BLaER1 treated with 17β-estradiol and CSF1 and Interleukin-3, amounts not matched to agents 10 nM and 100 nM (cell line): ENCODE results near the gene SLC45A2.
A peak's percentile ranks its signal among the peaks of the same experiment; 100 is the strongest.
"Not testable (repeated sequence)": the region's sequence is repeated elsewhere in the genome, so short reads cannot be mapped to it uniquely, and the experiment has no call there.

Source experiments
- H3K27ac ChIP-seq, 11 experiments: shearing (Covaris generic); formaldehyde crosslinking; 2 replicates each; pipeline ENCODE4 v1.8.1; 2022
- H3K27me3 ChIP-seq, 11 experiments: shearing (Covaris generic); formaldehyde crosslinking; 2 replicates each; pipeline ENCODE4 v1.8.1; 2022
- H3K36me3 ChIP-seq, 11 experiments: shearing (Covaris generic); formaldehyde crosslinking; 2 replicates each; pipeline ENCODE4 v1.8.1; 2022
- H3K4me1 ChIP-seq, 10 experiments: shearing (Covaris generic); formaldehyde crosslinking; 2 replicates each; pipeline ENCODE4 v1.8.1; 2022
- H3K4me2 ChIP-seq, 11 experiments: shearing (Covaris generic); formaldehyde crosslinking; 2 replicates each; pipeline ENCODE4 v1.8.1; 2022
- H3K4me3 ChIP-seq, 10 experiments: shearing (Covaris generic); formaldehyde crosslinking; 2 replicates each; pipeline ENCODE4 v1.8.1; 2022
- H3K9ac ChIP-seq, 11 experiments: shearing (Covaris generic); formaldehyde crosslinking; 2 replicates each; pipeline ENCODE4 v1.8.1; 2022
- H3K9me3 ChIP-seq, 11 experiments: shearing (Covaris generic); formaldehyde crosslinking; replicated peaks in 1 of 11; 2 replicates each; pipeline ENCODE4 v1.8.1; 2022
- H4K20me1 ChIP-seq, 11 experiments: shearing (Covaris generic); formaldehyde crosslinking; 2 replicates each; pipeline ENCODE4 v1.8.1; 2022
- Cebpa-rat ChIP-seq, 11 experiments: shearing (Covaris generic); IDR thresholded peaks; 2 replicates each; pipeline ENCODE4 v1.8.1; 2022

The SLC45A2 gene

DNA sequence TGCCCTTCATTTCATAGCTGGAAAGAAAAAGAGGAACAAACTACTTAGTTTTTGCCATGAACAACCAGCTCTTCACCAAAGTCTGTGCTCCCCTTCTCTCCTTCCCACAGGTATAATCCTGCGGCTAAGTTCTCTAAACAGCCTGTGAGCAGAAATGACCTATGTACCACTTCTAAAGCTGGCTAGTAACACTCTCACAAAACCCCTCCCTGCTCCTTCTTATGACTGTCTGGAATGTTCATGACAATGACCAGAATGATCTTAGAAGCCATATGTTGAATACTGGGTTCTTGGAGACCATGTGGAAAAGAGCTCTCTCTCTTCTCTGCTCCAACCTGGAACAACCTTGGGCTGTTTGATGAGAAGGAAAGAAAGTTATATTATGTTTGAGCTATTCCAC, 36.2 kb upstream of the SLC45A2 start:
- TF ChIP-seq Cebpa-rat (IDR thresholded peaks at IDR 0.05): no peak
- peaks cover 0 to 61% (median 33%) of the 10 kb centered on the region in 11 experiments; a peak in 15 of 22 replicates for H3K36me3 ChIP-seq
- no peak overlapping the region for H3K27ac ChIP-seq

DNA sequence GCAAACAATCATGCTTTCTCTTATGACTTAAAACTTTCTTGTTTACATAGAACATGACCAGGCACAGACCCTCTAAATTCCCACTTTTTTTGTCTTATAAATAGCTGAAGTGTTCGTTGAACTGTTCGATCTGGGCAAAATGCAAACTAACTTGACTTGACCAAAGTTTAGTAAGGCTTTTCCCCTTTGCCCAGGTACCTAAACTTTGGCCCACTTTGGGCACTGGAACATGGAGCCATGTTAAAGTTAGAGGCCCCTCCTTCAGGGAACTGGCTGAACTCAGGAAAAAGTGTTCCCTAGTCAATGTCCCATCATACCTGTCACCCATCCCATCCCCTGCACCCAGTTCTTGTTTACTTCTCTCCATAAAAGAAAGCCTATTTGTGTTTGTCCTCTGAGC, 32.8 kb upstream of the SLC45A2 start:
- H3K9ac ChIP-seq: no peak overlapping the region
- no peaks in the 10 kb centered on the region for H4K20me1 ChIP-seq
- H3K4me3 ChIP-seq: no peak overlapping the region
- H3K27ac ChIP-seq: no peak overlapping the region
- H3K4me1 ChIP-seq: peaks cover 0 to 9% (median 2%) of the 10 kb centered on the region in 10 experiments; a peak in 6 of 20 replicates
- no peak for TF ChIP-seq Cebpa-rat (IDR thresholded peaks at IDR 0.05)
- H3K4me2 ChIP-seq: no peak overlapping the region
- H3K9me3 ChIP-seq: no peaks in the 10 kb centered on the region
- H3K36me3 ChIP-seq: peaks cover 0 to 27% (median 16%) of the 10 kb centered on the region in 11 experiments; a peak in 10 of 22 replicates
- H3K27me3 ChIP-seq: no peaks in the 10 kb centered on the region

More for the DNA sequence above, 36.2 kb upstream of the SLC45A2 start:
- Histone ChIP-seq H3K4me2 (no peak overlapping the region), H4K20me1 (no peaks in the 10 kb centered on the region), H3K9me3 (no peaks in the 10 kb centered on the region), H3K9ac (no peak overlapping the region), H3K4me3 (no peak overlapping the region), H3K27me3 (no peaks in the 10 kb centered on the region), H3K4me1 (peaks cover 0 to 10% (median 3%) of the 10 kb centered on the region in 10 experiments; a peak in 6 of 20 replicates)

DNA sequence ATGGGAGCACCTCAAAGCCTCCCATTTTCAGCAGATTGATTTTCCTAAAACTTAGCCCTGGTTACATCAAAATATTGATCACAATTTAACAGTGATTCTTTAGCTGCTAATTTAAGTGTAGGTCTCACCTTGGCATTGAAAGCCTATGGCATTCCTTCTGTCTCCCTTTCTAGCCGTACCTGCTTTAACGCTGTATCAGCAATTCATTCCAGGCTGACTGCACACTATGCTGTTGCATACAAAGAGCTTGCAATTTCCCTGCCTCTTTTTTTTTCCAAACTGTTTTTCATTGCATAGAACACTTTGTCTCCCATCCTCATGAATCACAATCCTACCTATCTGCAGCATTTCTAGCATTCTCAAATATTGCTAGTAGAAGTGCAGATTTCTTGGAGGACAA, 32.3 kb upstream of the SLC45A2 start:
- no peak overlapping the region for H3K27ac ChIP-seq
- H3K4me2 ChIP-seq: no peak overlapping the region
- H3K36me3 ChIP-seq: peaks cover 0 to 26% (median 14%) of the 10 kb centered on the region in 11 experiments; a peak in 9 of 22 replicates
- H3K9me3 ChIP-seq: no peaks in the 10 kb centered on the region
- H3K4me1 ChIP-seq: peaks cover 0 to 4% (median 0%) of the 10 kb centered on the region in 10 experiments; a peak in 2 of 20 replicates
- H4K20me1 ChIP-seq: no peaks in the 10 kb centered on the region
- no peak overlapping the region for H3K4me3 ChIP-seq
- no peak for TF ChIP-seq Cebpa-rat (IDR thresholded peaks at IDR 0.05)
- no peak overlapping the region for H3K9ac ChIP-seq
- no peaks in the 10 kb centered on the region for H3K27me3 ChIP-seq

DNA sequence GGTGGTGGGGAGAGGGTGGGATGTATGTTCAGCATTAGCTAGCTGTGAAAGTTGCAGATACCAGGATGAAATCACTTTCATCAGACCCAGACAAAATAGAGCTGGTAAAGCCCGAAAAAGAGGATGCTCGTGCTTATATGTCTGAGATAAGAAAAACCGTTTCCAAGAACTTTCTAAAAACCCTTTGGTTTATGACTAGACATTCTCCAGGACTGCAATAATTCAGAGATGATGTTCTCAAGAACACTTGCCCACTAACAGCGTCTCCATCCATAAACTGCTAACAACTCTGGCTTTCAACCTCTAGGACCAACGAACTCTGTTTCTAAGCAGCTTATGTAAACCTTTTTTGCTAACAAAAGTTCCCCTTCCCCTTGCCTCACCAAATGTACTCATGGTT, 31.7 kb upstream of the SLC45A2 start:
- H4K20me1 ChIP-seq: no peaks in the 10 kb centered on the region
- no peaks in the 10 kb centered on the region for H3K4me1 ChIP-seq
- no peak overlapping the region for H3K27ac ChIP-seq
- H3K27me3 ChIP-seq: no peaks in the 10 kb centered on the region
- no peak for TF ChIP-seq Cebpa-rat (IDR thresholded peaks at IDR 0.05)
- no peak overlapping the region for H3K4me3 ChIP-seq
- no peak overlapping the region for H3K4me2 ChIP-seq
- H3K9ac ChIP-seq: no peak overlapping the region
- no peaks in the 10 kb centered on the region for H3K9me3 ChIP-seq
- peaks cover 0 to 26% (median 11%) of the 10 kb centered on the region in 11 experiments; a peak in 9 of 22 replicates for H3K36me3 ChIP-seq

DNA sequence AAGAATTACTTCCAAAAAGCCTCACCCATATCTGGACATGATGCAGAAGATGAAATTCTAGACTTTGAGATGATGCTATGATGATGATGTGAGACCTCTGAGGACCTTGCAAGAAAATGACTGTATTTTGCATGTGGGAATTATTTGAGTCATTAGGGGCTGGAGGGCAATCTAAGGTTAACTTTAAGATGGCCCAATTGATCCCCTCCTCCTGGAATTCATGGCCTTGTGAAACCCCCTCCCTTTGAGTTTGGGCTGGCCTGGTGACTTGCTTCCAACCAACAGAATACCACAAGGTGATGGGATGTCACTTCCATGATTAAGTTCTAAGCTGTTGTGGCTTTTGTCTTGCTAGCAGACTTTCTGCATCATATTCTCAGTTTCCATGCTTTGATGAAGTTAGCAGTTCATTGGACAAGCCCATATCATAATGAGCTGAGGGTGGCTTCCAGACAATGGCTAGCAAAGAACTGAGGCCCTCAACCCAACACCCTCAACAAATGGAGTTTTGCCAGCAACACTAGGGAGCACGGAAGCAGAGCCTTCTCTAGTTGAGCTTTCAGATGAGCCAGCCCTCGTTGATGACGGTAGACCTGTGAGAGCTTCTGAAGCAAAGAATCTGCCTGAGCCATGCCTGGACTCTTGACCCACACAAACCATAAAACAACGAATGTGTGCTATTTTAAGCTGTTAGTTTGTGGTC, 30.8 kb upstream of the SLC45A2 start:
- no peak for TF ChIP-seq Cebpa-rat (IDR thresholded peaks at IDR 0.05)
- peaks cover 0 to 18% (median 2%) of the 10 kb centered on the region in 11 experiments; a peak in 7 of 22 replicates for H3K36me3 ChIP-seq
- no peaks in the 10 kb centered on the region for H3K9me3 ChIP-seq
- H3K27me3 ChIP-seq: no peaks in the 10 kb centered on the region
- H3K27ac ChIP-seq: no peak overlapping the region
- peaks cover 0 to 1% (median 0%) of the 10 kb centered on the region in 10 experiments; a peak in 4 of 20 replicates for H3K4me1 ChIP-seq
- H3K9ac ChIP-seq: no peak overlapping the region
- no peak overlapping the region for H3K4me2 ChIP-seq
- H3K4me3 ChIP-seq: no peak overlapping the region
- no peaks in the 10 kb centered on the region for H4K20me1 ChIP-seq

DNA sequence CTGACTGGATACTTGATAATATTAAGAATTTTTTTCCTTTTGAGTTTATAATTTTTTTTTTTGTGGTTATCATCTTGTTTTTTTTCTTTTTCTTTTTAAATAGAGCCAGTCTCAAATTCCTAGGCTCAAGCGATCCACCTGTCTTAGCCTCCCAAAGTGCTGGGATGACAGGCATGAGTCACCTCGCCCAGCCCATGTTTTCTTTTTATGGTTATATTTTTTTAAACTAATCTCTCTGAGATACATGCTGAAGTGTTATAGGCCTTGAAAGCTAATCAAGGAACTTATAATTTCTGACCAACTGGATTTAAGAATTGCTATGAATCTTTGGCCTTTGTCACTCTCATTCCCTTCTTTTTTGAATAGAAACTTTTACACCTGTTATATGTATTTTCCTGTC, 30.1 kb upstream of the SLC45A2 start:
- H3K4me2 ChIP-seq: no peak overlapping the region
- H3K27ac ChIP-seq: no peak overlapping the region
- no peak for TF ChIP-seq Cebpa-rat (IDR thresholded peaks at IDR 0.05)

DNA sequence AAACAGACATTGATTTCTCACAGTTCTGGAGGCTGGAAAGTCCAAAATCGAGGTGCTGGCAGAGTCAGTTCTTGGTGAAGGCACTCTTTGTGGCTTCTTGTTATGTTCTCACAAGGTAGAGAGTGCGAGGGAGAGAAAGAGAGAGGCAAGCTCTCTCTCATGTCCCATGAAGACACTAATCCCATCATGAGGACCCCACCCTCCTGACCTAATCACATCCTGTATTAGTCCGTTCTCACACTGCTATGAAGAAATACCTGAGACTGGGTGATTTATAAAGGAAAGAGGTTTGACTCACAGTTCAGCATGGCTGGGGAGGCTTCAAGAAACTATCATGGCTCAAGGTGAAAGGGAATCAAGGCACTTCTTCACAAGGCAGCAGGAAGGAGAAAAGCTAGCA, 29.1 kb upstream of the SLC45A2 start:
- Histone ChIP-seq H3K9ac (no peak overlapping the region), H3K4me1 (peaks cover 8 to 17% (median 13%) of the 10 kb centered on the region in 10 experiments; a peak in 19 of 20 replicates), H3K4me3 (no peak overlapping the region), H4K20me1 (no peaks in the 10 kb centered on the region), H3K9me3 (no peaks in the 10 kb centered on the region), H3K36me3 (0 out of 22 replicates have a peak, but pooled peaks cover 0 to 1% (median 0%) of the 10 kb centered on the region in 11 experiments), H3K27me3 (no peaks in the 10 kb centered on the region), H3K4me2 (no peak overlapping the region), H3K27ac (no peak overlapping the region)
- TF ChIP-seq Cebpa-rat (IDR thresholded peaks at IDR 0.05): no peak

More for the DNA sequence above, 30.1 kb upstream of the SLC45A2 start:
- no peaks in the 10 kb centered on the region for H4K20me1 ChIP-seq
- H3K4me3 ChIP-seq: no peak overlapping the region
- peaks cover 0 to 8% (median 2%) of the 10 kb centered on the region in 10 experiments; a peak in 15 of 20 replicates for H3K4me1 ChIP-seq
- H3K9me3 ChIP-seq: no peaks in the 10 kb centered on the region
- peaks cover 0 to 12% (median 0%) of the 10 kb centered on the region in 11 experiments; a peak in 4 of 22 replicates for H3K36me3 ChIP-seq
- no peak overlapping the region for H3K9ac ChIP-seq
- no peaks in the 10 kb centered on the region for H3K27me3 ChIP-seq

DNA sequence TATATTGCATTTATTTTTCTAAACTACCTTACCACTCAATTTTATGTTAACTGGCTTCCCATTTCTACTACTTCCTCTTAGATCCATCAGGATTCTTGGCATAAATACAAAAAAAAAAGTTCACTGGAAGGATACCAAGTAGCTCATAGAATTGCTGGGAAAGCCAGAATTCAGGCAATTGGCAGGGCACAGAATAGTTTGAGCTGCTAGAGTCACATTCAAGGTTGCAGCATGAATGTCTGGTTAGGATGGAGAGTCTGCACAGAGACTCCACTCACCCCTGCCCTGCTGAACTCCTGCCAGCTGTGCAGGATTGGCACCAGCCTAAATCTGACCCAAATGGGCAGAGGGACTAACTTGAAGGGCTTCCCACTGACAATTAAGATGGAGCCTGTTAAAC, 28.3 kb upstream of the SLC45A2 start:
- Histone ChIP-seq H4K20me1 (no peaks in the 10 kb centered on the region), H3K27ac (no peak overlapping the region), H3K4me3 (no peak overlapping the region), H3K4me1 (peaks cover 8 to 17% (median 13%) of the 10 kb centered on the region in 10 experiments; a peak in 19 of 20 replicates), H3K9ac (no peak overlapping the region), H3K9me3 (no peaks in the 10 kb centered on the region), H3K4me2 (no peak overlapping the region), H3K27me3 (no peaks in the 10 kb centered on the region), H3K36me3 (no peaks in the 10 kb centered on the region)
- no peak for TF ChIP-seq Cebpa-rat (IDR thresholded peaks at IDR 0.05)

DNA sequence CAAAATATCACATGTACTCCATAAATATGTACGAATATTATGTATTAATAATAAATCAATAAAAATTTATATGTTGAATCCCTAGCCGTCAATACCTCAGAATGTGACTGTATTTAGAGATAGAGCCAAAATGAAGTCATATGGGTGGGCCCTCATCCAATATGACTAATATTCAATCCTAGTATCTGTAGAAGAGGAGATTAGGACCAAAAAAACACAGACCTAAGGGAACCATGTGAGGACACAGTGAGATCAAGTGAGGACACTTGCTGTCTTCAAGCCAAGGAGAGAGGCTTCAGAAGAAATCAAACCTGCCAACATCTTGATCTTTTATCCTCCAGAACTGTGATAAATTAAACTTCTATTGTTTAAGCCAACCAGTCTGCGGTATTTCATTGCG, 27.0 kb upstream of the SLC45A2 start:
- Histone ChIP-seq H3K9ac (no peak overlapping the region), H4K20me1 (no peaks in the 10 kb centered on the region), H3K4me3 (no peak overlapping the region), H3K4me1 (peaks cover 15 to 24% (median 21%) of the 10 kb centered on the region in 10 experiments), H3K36me3 (no peaks in the 10 kb centered on the region), H3K9me3 (no peaks in the 10 kb centered on the region), H3K4me2 (no peak overlapping the region), H3K27me3 (no peaks in the 10 kb centered on the region), H3K27ac (no peak overlapping the region)
- no peak for TF ChIP-seq Cebpa-rat (IDR thresholded peaks at IDR 0.05)

DNA sequence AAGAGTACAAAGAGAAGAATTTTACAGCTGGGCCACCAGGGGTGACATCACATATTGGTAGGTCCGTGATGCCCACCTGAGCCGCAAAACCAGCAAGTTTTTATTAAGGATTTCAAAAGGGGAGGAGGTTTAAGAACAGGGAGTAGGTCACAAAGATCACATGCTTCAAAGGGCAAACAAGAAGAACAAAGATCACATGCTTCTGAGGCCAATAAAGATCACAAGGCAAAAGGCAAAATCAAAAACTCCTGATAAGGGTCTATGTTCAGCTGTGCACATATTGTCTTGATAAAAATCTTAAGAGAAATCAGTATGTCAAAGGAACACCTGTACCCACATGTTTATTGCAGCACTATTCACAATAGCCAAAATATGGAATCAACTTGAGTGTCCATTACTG, 25.7 kb upstream of the SLC45A2 start:
- H4K20me1 ChIP-seq, H3K9ac ChIP-seq, H3K36me3 ChIP-seq, H3K9me3 ChIP-seq, H3K27ac ChIP-seq, H3K27me3 ChIP-seq, H3K4me3 ChIP-seq: not testable (repeated sequence)
- Histone ChIP-seq H3K4me1 (peaks cover 15 to 32% (median 24%) of the 10 kb centered on the region in 10 experiments), H3K4me2 (peak overlapping the region in 2 of 11 experiments; percentile 85; a peak in 6 of 22 replicates)
